ELR (cell line): Measurements from ENCODE around the gene GPR33.
"Not testable (repeated sequence)": the region's sequence is repeated elsewhere in the genome, so short reads cannot be mapped to it uniquely, and the experiment has no call there.

ENCODE experiments used
- DNase-seq: peaks from one replicate; pipeline ENCODE4 v3.0.0-alpha.2; 2015; ENCODE audit warnings: low read depth

The GPR33 gene

GRCh38 chr14:31457665-31458659 is 29.9 kb downstream of the GPR33 start:
- no peak for DNase-seq

GRCh38 chr14:31456841-31457664 is 30.8 kb downstream of the GPR33 start, which contains the start of gene DTD2:
DTD2 (minus strand) TSS chr14:31457506; CDS start chr14:31457393, 113 bp downstream.
- peak; percentile 95 for DNase-seq

GRCh38 chr14:31449971-31450610 is 37.7 kb downstream of the GPR33 start:
- DNase-seq: peak; percentile 67

- DNase-seq: no peak
Measured at GRCh38 chr14:31449136-31449535, 38.7 kb downstream of the GPR33 start.

GRCh38 chr14:31445703-31446102 is 42.1 kb downstream of the GPR33 start:
- DNase-seq: no peak

DNA sequence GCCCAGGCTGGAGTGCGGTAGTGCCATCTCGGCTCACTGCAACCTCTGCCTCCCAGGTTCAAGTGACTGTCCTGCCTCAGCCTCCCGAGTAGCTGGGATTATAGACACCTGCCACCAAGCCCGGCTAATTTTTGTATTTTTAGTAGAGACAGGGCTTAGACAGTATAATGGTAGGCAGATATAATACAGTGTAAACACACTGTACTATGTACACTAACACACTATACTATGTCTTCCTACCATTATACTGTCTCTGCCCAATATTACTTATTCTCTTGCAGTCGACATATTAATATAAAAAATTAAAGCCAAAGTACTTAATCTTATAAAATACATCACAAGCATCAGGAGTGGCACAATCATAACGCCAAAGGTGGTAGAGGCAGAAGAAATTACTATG is 45.6 kb downstream of the GPR33 start:
- DNase-seq: no peak

- peak; percentile 24 for DNase-seq
Measured at GRCh38 chr14:31441273-31442111, 46.3 kb downstream of the GPR33 start.

DNA sequence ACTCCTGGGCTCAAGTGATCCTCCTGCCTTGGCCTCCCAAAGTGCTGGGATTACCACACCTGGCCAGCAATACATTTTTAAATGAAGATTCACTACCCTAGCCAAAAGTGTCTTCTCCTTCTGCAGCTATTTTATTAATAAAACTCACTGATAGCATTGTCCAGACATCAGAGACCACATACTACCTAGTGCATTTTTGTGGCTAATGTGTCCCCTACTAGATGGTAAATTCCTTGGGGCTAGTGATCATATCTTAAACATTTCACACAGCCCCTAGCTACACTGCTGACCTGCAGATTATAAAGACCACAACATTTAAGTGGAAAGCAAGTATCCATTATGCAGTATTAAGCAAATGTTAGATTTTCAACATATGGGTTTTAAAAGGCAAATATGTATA is 47.6 kb downstream of the GPR33 start:
- no peak for DNase-seq

DNA sequence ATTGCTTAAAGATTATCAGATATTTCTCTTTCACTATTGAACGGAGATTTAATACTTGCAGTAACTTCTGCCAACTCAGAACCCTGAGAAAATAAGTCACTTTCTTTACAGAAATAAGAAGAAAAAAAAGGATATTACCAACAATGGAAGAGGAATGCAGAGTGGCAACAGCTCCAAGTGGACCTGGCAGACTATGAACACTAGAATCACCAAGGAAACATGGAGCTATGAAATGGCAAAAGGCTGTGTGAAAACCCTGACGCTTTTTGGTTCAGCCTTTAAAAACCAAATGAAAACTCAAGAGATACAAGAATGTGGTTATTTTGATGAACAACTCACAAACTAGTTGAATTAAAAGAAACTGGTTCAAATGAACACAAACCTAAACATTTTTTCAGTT is 48.3 kb downstream of the GPR33 start:
- DNase-seq: no peak

DNA sequence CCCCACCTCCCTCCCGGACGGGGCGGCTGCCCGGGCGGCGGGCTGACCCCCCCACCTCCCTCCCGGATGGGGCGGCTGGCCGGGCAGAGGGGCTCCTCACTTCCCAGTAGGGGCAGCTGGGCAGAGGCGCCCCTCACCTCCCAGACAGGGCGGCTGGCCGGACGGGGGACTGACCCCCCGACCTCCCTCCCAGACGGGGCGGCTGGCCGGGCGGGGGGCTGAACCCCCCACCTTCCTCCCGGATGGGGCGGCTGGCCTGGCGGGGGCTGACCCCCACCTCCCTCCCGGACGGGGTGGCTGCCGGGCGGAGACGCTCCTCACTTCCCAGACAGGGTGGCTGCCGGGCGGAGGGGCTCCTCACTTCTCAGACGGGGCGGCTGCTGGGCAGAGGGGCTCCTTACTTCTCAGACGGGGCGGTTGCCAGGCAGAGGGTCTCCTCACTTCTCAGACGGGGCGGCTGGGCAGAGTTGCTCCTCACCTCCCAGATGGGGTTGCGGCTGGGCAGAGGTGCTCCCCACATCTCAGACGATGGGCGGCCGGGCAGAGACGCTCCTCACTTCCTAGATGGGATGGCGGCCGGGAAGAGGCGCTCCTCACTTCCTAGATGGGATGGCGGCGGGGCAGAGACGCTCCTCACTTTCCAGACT is 50.7 kb downstream of the GPR33 start:
- DNase-seq: not testable (repeated sequence)

DNA sequence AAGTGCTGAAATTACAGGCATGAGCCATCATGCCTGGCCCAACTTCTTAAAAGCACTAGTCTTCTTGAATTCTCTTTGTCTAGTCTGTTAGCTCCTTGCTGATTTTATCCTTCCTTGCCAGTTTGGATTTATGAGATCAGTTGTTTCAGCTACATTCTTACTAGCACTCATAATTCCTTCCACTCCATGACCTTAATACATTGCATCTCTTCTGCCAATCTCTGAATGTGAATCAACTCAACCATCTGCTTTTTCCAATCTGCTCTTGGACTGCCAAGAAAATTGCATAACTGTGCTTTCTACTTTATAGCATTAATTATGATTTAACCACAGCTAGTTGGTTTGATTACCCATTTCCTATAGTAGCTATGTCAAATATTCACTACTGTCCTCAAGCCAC is 52.6 kb downstream of the GPR33 start:
- DNase-seq: no peak
